ENCODE measurements around the gene ADH1C. TPM values are rescaled to one million over a fixed set of nuclear protein-coding genes. Genes with fewer than 3 reads are reported as not detected.

ADH1C gene
- polyA plus RNA-seq, 1 of the 3 experiments (the other 2 are of a cell fraction) = not detected

DNA sequence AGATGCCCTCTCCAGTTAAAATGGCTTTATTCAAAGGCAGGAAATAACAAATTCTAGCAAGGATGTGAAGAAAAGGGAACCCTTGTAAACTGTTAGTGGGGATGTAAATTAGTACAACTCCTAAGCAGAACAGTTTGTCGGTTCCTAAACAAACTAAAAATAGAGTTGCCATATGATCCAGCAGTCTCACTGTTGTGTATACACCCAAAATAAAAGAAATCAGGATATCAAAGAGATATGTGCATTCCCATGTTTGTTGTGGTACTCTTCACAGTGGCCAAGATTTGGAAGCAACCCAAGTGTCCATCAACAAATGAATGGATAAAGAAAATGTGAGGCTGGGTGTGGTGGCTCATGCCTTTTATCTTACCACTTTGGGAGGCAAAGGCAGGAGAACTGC is 46.5 kb upstream of the ADH1C start:
- Histone ChIP-seq H3K9ac (no peak overlapping the region), H3K27me3 (ENCODE audit: insufficient read depth) (no peaks in the 10 kb centered on the region), H3K9me3 (no peaks in the 10 kb centered on the region), H3K4me2 (no peak overlapping the region), H3K9me2 (no peaks in the 10 kb centered on the region), H3K79me2 (ENCODE audit: insufficient read depth) (no peaks in the 10 kb centered on the region), H3K4me1 (ENCODE audit: control insufficient read depth in 1 of 2, insufficient read depth in 2 of 2, low read depth in 1 of 2, low read length in 1 of 2) (peaks cover 0 to 2% of the 10 kb centered on the region in 2 experiments; a peak in 1 of 4 replicates), H3K27ac (ENCODE audit: low read depth in 2 of 2, low read length in 1 of 2) (no peak overlapping the region), H3F3A (replicated peaks; ENCODE audit: insufficient read depth) (peaks cover 2% of the 10 kb centered on the region), H3K4me3 (ENCODE audit: low read depth in 2 of 2, low read length in 1 of 2) (no peak overlapping the region), H3K36me3 (replicated peaks in 1 of 2; ENCODE audit: control insufficient read depth in 1 of 2, insufficient read depth in 2 of 2, low read length in 1 of 2) (no peaks in the 10 kb centered on the region), H2AFZ (ENCODE audit: low read depth) (no peak overlapping the region), H4K20me1 (ENCODE audit: insufficient read depth) (no peaks in the 10 kb centered on the region)
- ChIA-PET POLR2A (no interaction called here), CTCF (interaction anchor here (0.8 kb wide), 1 partner anchor 10 kb away, joined by 3 read pairs; no protein-coding TSS in a partner anchor)
- TF ChIP-seq, protein P1, sequence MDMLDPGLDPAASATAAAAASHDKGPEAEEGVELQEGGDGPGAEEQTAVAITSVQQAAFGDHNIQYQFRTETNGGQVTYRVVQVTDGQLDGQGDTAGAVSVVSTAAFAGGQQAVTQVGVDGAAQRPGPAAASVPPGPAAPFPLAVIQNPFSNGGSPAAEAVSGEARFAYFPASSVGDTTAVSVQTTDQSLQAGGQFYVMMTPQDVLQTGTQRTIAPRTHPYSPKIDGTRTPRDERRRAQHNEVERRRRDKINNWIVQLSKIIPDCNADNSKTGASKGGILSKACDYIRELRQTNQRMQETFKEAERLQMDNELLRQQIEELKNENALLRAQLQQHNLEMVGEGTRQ (IDR thresholded peaks at IDR 0.05; ENCODE audit: borderline replicate concordance, low read depth, low read length) = no peak
- TF ChIP-seq RFX5 (IDR thresholded peaks at IDR 0.05; ENCODE audit: low read length) = no peak
- TF ChIP-seq POLR2AphosphoS5 (IDR thresholded peaks at IDR 0.05; ENCODE audit: low read depth, low read length) = no peak
- no peak for TF ChIP-seq FOXJ3 (CRISPR knock-in tag; IDR thresholded peaks at IDR 0.05)
- TF ChIP-seq, protein P2, sequence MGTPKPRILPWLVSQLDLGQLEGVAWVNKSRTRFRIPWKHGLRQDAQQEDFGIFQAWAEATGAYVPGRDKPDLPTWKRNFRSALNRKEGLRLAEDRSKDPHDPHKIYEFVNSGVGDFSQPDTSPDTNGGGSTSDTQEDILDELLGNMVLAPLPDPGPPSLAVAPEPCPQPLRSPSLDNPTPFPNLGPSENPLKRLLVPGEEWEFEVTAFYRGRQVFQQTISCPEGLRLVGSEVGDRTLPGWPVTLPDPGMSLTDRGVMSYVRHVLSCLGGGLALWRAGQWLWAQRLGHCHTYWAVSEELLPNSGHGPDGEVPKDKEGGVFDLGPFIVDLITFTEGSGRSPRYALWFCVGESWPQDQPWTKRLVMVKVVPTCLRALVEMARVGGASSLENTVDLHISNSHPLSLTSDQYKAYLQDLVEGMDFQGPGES (IDR thresholded peaks at IDR 0.05; ENCODE audit: low read depth, low read length) = no peak
- no peak for TF ChIP-seq MXI1 (IDR thresholded peaks at IDR 0.05; ENCODE audit: low read depth, low read length)
- TF ChIP-seq, protein P3, sequence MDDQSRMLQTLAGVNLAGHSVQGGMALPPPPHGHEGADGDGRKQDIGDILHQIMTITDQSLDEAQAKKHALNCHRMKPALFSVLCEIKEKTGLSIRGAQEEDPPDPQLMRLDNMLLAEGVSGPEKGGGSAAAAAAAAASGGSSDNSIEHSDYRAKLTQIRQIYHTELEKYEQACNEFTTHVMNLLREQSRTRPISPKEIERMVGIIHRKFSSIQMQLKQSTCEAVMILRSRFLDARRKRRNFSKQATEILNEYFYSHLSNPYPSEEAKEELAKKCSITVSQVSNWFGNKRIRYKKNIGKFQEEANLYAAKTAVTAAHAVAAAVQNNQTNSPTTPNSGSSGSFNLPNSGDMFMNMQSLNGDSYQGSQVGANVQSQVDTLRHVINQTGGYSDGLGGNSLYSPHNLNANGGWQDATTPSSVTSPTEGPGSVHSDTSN (IDR thresholded peaks at IDR 0.05) = no peak
- TF ChIP-seq JUND (IDR thresholded peaks at IDR 0.05) = no peak
- no peak for TF ChIP-seq RXRA (IDR thresholded peaks at IDR 0.05; ENCODE audit: borderline replicate concordance, low read depth)
- TF ChIP-seq TEAD4 (IDR thresholded peaks at IDR 0.05; ENCODE audit: borderline replicate concordance, insufficient read depth) = no peak
- TF ChIP-seq EP300 (IDR thresholded peaks at IDR 0.05; ENCODE audit: borderline replicate concordance in 1 of 2, low read depth in 1 of 2, low read length in 1 of 2) = no peak
- no peak for DNase-seq
- 13% methylated on average over 1 of the region's 1 CpG for WGBS (ENCODE audit: low lambda C conversion rate)

DNA sequence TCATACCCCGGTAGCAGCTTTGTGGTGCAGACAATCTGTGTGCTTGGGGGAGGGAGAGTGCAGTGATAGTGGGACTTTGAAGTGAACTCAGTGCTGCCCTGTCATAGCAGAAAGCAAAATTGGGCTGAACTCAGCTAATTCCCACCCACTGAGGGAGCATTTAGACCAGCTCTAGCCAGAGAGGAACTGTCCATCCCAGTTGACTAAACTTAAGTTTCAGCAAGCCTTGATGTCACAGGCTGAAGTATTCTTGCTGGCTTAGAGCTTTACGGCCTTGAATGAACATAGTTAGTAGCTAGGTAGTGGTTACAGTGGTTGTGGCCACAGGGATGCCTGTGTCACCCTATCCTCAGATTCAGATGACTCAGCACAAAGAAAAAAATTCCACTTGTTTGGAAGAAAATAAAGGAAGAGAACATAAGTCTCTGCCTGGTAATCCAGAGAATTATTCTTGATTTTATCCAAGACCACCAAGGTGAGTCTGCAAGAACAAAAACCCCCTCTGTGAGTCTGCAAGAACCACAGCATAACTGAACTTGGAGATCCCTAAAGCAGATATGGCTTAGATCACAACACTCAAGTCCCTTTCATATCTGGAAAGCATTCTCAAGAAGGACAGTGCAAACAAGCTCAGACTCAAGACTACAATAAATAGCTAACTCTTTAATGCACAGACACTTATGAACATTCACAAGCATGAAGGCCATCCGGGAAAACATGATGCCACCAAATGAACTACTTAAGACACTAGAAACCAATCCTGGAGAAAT is 43.2 kb upstream of the ADH1C start:
- TF ChIP-seq TCF12 (IDR thresholded peaks at IDR 0.05) = no peak
- TF ChIP-seq, protein P4, sequence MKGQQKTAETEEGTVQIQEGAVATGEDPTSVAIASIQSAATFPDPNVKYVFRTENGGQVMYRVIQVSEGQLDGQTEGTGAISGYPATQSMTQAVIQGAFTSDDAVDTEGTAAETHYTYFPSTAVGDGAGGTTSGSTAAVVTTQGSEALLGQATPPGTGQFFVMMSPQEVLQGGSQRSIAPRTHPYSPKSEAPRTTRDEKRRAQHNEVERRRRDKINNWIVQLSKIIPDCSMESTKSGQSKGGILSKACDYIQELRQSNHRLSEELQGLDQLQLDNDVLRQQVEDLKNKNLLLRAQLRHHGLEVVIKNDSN (IDR thresholded peaks at IDR 0.05; ENCODE audit: borderline replicate concordance, low read depth) = no peak
- TF ChIP-seq POLR2AphosphoS5 (IDR thresholded peaks at IDR 0.05; ENCODE audit: low read depth, low read length) = no peak
- TF ChIP-seq RFX5 (IDR thresholded peaks at IDR 0.05; ENCODE audit: low read length) = no peak
- TF ChIP-seq, protein P2 (IDR thresholded peaks at IDR 0.05; ENCODE audit: low read depth, low read length) = no peak
- no peak for TF ChIP-seq MXI1 (IDR thresholded peaks at IDR 0.05; ENCODE audit: low read depth, low read length)
- no peak for TF ChIP-seq ELF1 (IDR thresholded peaks at IDR 0.05)
- no peak for TF ChIP-seq JUND (IDR thresholded peaks at IDR 0.05)
- no peak for TF ChIP-seq GATA2 (CRISPR knock-in tag; IDR thresholded peaks at IDR 0.05)
- no peak for TF ChIP-seq RAD21 (IDR thresholded peaks at IDR 0.05; ENCODE audit: low read length)
- no peak for TF ChIP-seq CHD2 (IDR thresholded peaks at IDR 0.05; ENCODE audit: low read length, partially characterized antibody)
- no peak for TF ChIP-seq FOXJ3 (CRISPR knock-in tag; IDR thresholded peaks at IDR 0.05)
- TF ChIP-seq, protein P3 (IDR thresholded peaks at IDR 0.05) = no peak
- TF ChIP-seq RXRA (IDR thresholded peaks at IDR 0.05; ENCODE audit: borderline replicate concordance, low read depth) = no peak
- no peak for TF ChIP-seq GABPA (IDR thresholded peaks at IDR 0.05; ENCODE audit: low read depth)
- POLR2A ChIA-PET = no interaction called here
- Histone ChIP-seq H2AFZ (ENCODE audit: low read depth) (no peak overlapping the region), H3K27me3 (ENCODE audit: insufficient read depth) (no peaks in the 10 kb centered on the region), H3K27ac (ENCODE audit: low read depth in 2 of 2, low read length in 1 of 2) (peak overlapping the region in 1 of 2 experiments; percentile 40; a peak in 2 of 4 replicates), H3K4me1 (ENCODE audit: control insufficient read depth in 1 of 2, insufficient read depth in 2 of 2, low read depth in 1 of 2, low read length in 1 of 2) (no peaks in the 10 kb centered on the region; a peak in 1 of 4 replicates), H3K4me2 (peak overlapping the region; percentile 21; the same call in 1 of the 2 replicates), H3K9me2 (no peaks in the 10 kb centered on the region), H3F3A (replicated peaks; ENCODE audit: insufficient read depth) (no peaks in the 10 kb centered on the region), H3K36me3 (replicated peaks in 1 of 2; ENCODE audit: control insufficient read depth in 1 of 2, insufficient read depth in 2 of 2, low read length in 1 of 2) (no peaks in the 10 kb centered on the region), H3K4me3 (ENCODE audit: low read depth in 2 of 2, low read length in 1 of 2) (no peak overlapping the region), H4K20me1 (ENCODE audit: insufficient read depth) (no peaks in the 10 kb centered on the region), H3K9me3 (no peaks in the 10 kb centered on the region), H3K79me2 (ENCODE audit: insufficient read depth) (no peaks in the 10 kb centered on the region), H3K9ac (peak overlapping the region; percentile 27; the same call in 1 of the 2 replicates)
- no peak for DNase-seq
- WGBS (ENCODE audit: low lambda C conversion rate) = 23% methylated on average over 3 of the region's 3 CpGs
- CTCF ChIA-PET = interaction anchor here (1.5 to 1.8 kb wide), 2 partner anchors 8 to 10 kb away, joined by 3 to 6 read pairs; no protein-coding TSS in a partner anchor
